ENCODE measurements around the gene LINGO1. TPM values are rescaled to one million over a fixed set of nuclear protein-coding genes. Genes with fewer than 3 reads are reported as not detected.

The LINGO1 gene
- total and polyA plus RNA-seq, 2 of the 8 experiments (the other 6 are each of a cell fraction or from before 2014, with no cell fraction given) = 57.1 to 114 TPM

DNA sequence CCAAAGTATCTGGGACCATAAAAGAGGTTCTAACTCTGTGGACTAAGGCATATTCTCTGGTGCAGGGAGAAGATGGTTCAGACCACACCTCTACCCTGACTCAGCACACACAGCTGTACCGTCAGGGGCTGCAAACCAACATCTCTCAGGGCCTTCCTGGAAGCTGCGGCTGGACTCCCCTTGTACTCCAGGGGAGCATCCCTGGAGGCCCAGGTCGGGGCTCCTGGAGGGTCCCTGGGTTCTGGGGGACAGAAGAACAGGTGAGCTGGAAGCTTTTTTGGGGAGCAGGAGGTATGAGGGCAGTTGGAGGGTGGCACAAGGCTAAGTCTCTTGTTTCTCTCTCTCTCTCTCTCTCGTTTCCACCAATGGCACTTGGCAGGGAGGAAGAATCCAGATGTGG, 60.5 kb downstream of the LINGO1 start (continued):
- TF ChIP-seq HDAC2 (IDR thresholded peaks at IDR 0.05; ENCODE audit: borderline replicate concordance in 1 of 2, low read depth in 2 of 2, low read length in 2 of 2) = no peak
- no peak for TF ChIP-seq CTBP2 (IDR thresholded peaks at IDR 0.05; ENCODE audit: borderline replicate concordance, insufficient read depth, insufficient read length, low read length)
- TF ChIP-seq CBX8 (IDR thresholded peaks at IDR 0.05; ENCODE audit: borderline replicate concordance, low read depth, low read length) = no peak
- no peak for TF ChIP-seq KDM4A (IDR thresholded peaks at IDR 0.05; ENCODE audit: low read depth, low read length, severe bottlenecking)

Measured in H1 (cell line).